WTC11 (cell line): ENCODE results near the gene ALK. TPM values are rescaled to one million over a fixed set of nuclear protein-coding genes. Genes with fewer than 3 reads are reported as not detected.

Experiments used
- ATAC-seq: fragments of 200-7000 bp; cut with Tn5 transposase; 2 replicates; pipeline ENCODE4 v1.10.0; 2021; ENCODE audit warnings: mild to moderate bottlenecking, moderate library complexity
- CTCF ChIA-PET: fragments of 300-600 bp; sonication (Branson Sonifier 250); formaldehyde crosslinking; loops from one replicate; lab custom pipeline; 2021; ENCODE audit warnings: antibody characterized with exemption; lab: Charles Lee
- POLR2A ChIA-PET: fragments of 350-600 bp; sonication (Branson Sonifier 250); formaldehyde crosslinking; loops from one replicate; lab custom pipeline; 2021; ENCODE audit warnings: antibody characterized with exemption; lab: Charles Lee
- DNase-seq: peaks from one replicate; pipeline ENCODE4 v3.0.0; 2021; ENCODE audit warnings: low spot score
- H3K27ac Mint-ChIP-seq: 2 replicates; pipeline ENCODE4 v1.8.0; 2021; ENCODE audit warnings: mixed read lengths
- H3K27me3 Mint-ChIP-seq: 2 replicates; pipeline ENCODE4 v1.8.0; 2021; ENCODE audit warnings: low read depth, mild to moderate bottlenecking, moderate library complexity, mixed read lengths
- H3K36me3 Mint-ChIP-seq: 2 replicates; pipeline ENCODE4 v1.8.0; 2021; ENCODE audit warnings: mixed read lengths
- H3K4me1 Mint-ChIP-seq: 2 replicates; pipeline ENCODE4 v1.8.0; 2022; ENCODE audit warnings: mixed read lengths
- H3K4me3 Mint-ChIP-seq: 2 replicates; pipeline ENCODE4 v1.8.0; 2021; ENCODE audit warnings: mild to moderate bottlenecking, moderate library complexity, mixed read lengths
- H3K9me3 Mint-ChIP-seq: 2 replicates; pipeline ENCODE4 v1.8.0; 2021; ENCODE audit warnings: mixed read lengths
- ARID4B ChIP-seq: sonication (generic); formaldehyde crosslinking; IDR thresholded peaks from 2 replicates; pipeline ENCODE4 v1.8.0; 2023; ENCODE audit warnings: missing genetic modification reagents, mild to moderate bottlenecking, borderline replicate concordance
- ATF3 ChIP-seq: sonication (generic); formaldehyde crosslinking; conservative IDR thresholded peaks from 2 replicates; pipeline ENCODE4 v1.8.1; 2022; ENCODE audit warnings: mild to moderate bottlenecking, missing genetic modification reagents
- ATF6 ChIP-seq: sonication (generic); formaldehyde crosslinking; IDR thresholded peaks from 2 replicates; pipeline ENCODE4 v1.8.1; 2023; ENCODE audit warnings: mild to moderate bottlenecking, missing genetic modification reagents
- ELF4 ChIP-seq: sonication (generic); formaldehyde crosslinking; IDR thresholded peaks from 2 replicates; pipeline ENCODE4 v1.8.1; 2022; ENCODE audit warnings: low read depth, mild to moderate bottlenecking, moderate library complexity, missing genetic modification reagents
- FOXP4 ChIP-seq: sonication (generic); formaldehyde crosslinking; IDR thresholded peaks from 2 replicates; pipeline ENCODE4 v1.8.0; 2022; ENCODE audit warnings: mild to moderate bottlenecking, missing genetic modification reagents
- GTF2I ChIP-seq: fragments of 250-450 bp; sonication (Bioruptor Pico); conservative IDR thresholded peaks from 2 replicates; pipeline ENCODE4 v1.4.0; 2021; ENCODE audit warnings: mild to moderate bottlenecking
- HMGA2 ChIP-seq: fragments of 250-450 bp; sonication (Bioruptor Pico); IDR thresholded peaks from 2 replicates; pipeline ENCODE4 v1.4.0; 2021; ENCODE audit warnings: mild to moderate bottlenecking, moderate library complexity
- JUN ChIP-seq: sonication (generic); formaldehyde crosslinking; IDR thresholded peaks from 2 replicates; pipeline ENCODE4 v1.8.0; 2023; ENCODE audit warnings: mild to moderate bottlenecking, missing genetic modification reagents
- MXD4 ChIP-seq: fragments of 250-450 bp; sonication (Bioruptor Pico); IDR thresholded peaks from 2 replicates; pipeline ENCODE4 v1.8.0; 2021; ENCODE audit warnings: mild to moderate bottlenecking, moderate library complexity, borderline replicate concordance
- NFE2L1 ChIP-seq: sonication (generic); formaldehyde crosslinking; IDR thresholded peaks from 2 replicates; pipeline ENCODE4 v1.8.1; 2023; ENCODE audit warnings: missing genetic modification reagents
- NR1H2 ChIP-seq: sonication (generic); formaldehyde crosslinking; IDR thresholded peaks from 2 replicates; pipeline ENCODE4 v1.9.0; 2021; ENCODE audit warnings: mild to moderate bottlenecking, moderate library complexity, missing genetic modification reagents
- PRDM15 ChIP-seq: sonication (generic); formaldehyde crosslinking; IDR thresholded peaks from 2 replicates; pipeline ENCODE4 v1.8.0; 2022; ENCODE audit warnings: missing genetic modification reagents
- PRRX2 ChIP-seq: fragments of 250-450 bp; sonication (Bioruptor Pico); IDR thresholded peaks from 2 replicates; pipeline ENCODE4 v1.8.0; 2021; ENCODE audit warnings: mild to moderate bottlenecking
- SMAD3 ChIP-seq: sonication (generic); formaldehyde crosslinking; IDR thresholded peaks from 2 replicates; pipeline ENCODE4 v1.8.0; 2022; ENCODE audit warnings: missing genetic modification reagents, mild to moderate bottlenecking, borderline replicate concordance
- SMAD4 ChIP-seq: sonication (generic); formaldehyde crosslinking; IDR thresholded peaks from 2 replicates; pipeline ENCODE4 v1.8.0; 2022; ENCODE audit warnings: mild to moderate bottlenecking, missing genetic modification reagents
- TCF7 ChIP-seq: sonication (generic); formaldehyde crosslinking; IDR thresholded peaks from 2 replicates; pipeline ENCODE4 v1.8.0; 2022; ENCODE audit warnings: mild to moderate bottlenecking, low read depth, missing genetic modification reagents, moderate library complexity
- ZNF512 ChIP-seq: sonication (generic); formaldehyde crosslinking; IDR thresholded peaks from 2 replicates; pipeline ENCODE4 v1.8.1; 2022; ENCODE audit warnings: missing genetic modification reagents, borderline replicate concordance
- total RNA-seq: library from RNA; stranded (reverse); gene quantifications from 3 replicates; pipeline ENCODE4 v1.2.3, GENCODE V29; 2021

ALK gene
- total RNA-seq, 1 experiment from 2014 or later, result not detected

- Mint-ChIP-seq H3K4me1 (peaks cover 37% of the 10 kb centered on the region), H3K27me3 (no peaks in the 10 kb centered on the region), H3K9me3 (no peaks in the 10 kb centered on the region), H3K4me3 (no peak overlapping the region), H3K27ac (no peak overlapping the region), H3K36me3 (no peaks in the 10 kb centered on the region)
- CTCF ChIA-PET, result no interaction called here
- DNase-seq (no peak), ATAC-seq (no peak)
- TF ChIP-seq NR1H2 (no peak), ELF4 (CRISPR knock-in tag) (no peak), ATF6 (CRISPR knock-in tag) (no peak), NFE2L1 (CRISPR knock-in tag) (no peak), PRDM15 (no peak), SMAD3 (CRISPR knock-in tag) (no peak)
- POLR2A ChIA-PET, result no interaction called here
These were observed 310.1 kb downstream of the ALK start for GRCh38 chr2:29611261-29611660.

- no peak for TF ChIP-seq MXD4
- no peak for TF ChIP-seq HMGA2 (CRISPR knock-in tag)
- TF ChIP-seq ATF3 (CRISPR knock-in tag), result no peak
- no peak for TF ChIP-seq ZNF512 (CRISPR knock-in tag)
- no peak for TF ChIP-seq TCF7 (CRISPR knock-in tag)
- TF ChIP-seq NFE2L1 (CRISPR knock-in tag), result no peak
- no peak for TF ChIP-seq SMAD4 (CRISPR knock-in tag)
- TF ChIP-seq ARID4B (CRISPR knock-in tag), result no peak
- no peak for TF ChIP-seq FOXP4
- no peak for TF ChIP-seq JUN (CRISPR knock-in tag)
- TF ChIP-seq GTF2I, result no peak
- no peak for TF ChIP-seq PRRX2
- TF ChIP-seq, all 79 proteins: peak for 0
- ATAC-seq, result no peak
- Mint-ChIP-seq H3K4me1 (peaks cover 35% of the 10 kb centered on the region), H3K4me3 (no peak overlapping the region), H3K27ac (no peak overlapping the region), H3K36me3 (no peaks in the 10 kb centered on the region), H3K9me3 (no peaks in the 10 kb centered on the region), H3K27me3 (no peaks in the 10 kb centered on the region)
- no peak for DNase-seq
- ChIA-PET POLR2A (no interaction called here), CTCF (no interaction called here)
These were observed 310.8 kb downstream of the ALK start for GRCh38 chr2:29610569-29610968.
